GM12878 (cell line): Measurements from ENCODE around the gene TBL1XR1. TPM values are rescaled to one million over a fixed set of nuclear protein-coding genes. Genes with fewer than 3 reads are reported as not detected.

Experiments
- ATAC-seq: fragments of 200-7000 bp; cut with Tn5 transposase; 3 replicates; pipeline ENCODE4 v1.9.1; 2020; ENCODE audit warnings: mild to moderate bottlenecking, moderate library complexity
- BruUV-seq: library from RNA; stranded (reverse); fragments of 400-500 nt; replicated peaks from 2 replicates; lab custom pipeline; 2021; lab: Mats Ljungman, UMichigan
- CTCF ChIA-PET: fragments of 300-600 bp; sonication (Branson Sonifier 250); formaldehyde crosslinking; extraction: SDS; loops from one replicate; lab custom pipeline; 2021; ENCODE audit warnings: inconsistent platforms; lab: Yijun Ruan, JAX
- POLR2A ChIA-PET: fragments of 350-600 bp; formaldehyde crosslinking; extraction: SDS; loops from one replicate; lab custom pipeline; 2021; ENCODE audit warnings: inconsistent platforms; lab: Charles Lee
- RAD21 ChIA-PET: fragments of 300-600 bp; sonication (Branson Sonifier 250); formaldehyde crosslinking; loops from one replicate; lab custom pipeline; 2023; ENCODE audit warnings: antibody characterized with exemption; ENCODE audit not compliant: unreplicated experiment; lab: Charles Lee
- SMC1A ChIA-PET: fragments of 300-600 bp; sonication (Branson Sonifier 250); formaldehyde crosslinking; loops from one replicate; lab custom pipeline; 2023; ENCODE audit not compliant: unreplicated experiment, uncharacterized antibody; lab: Charles Lee
- DNase-seq: peaks from one replicate; pipeline ENCODE4 v3.0.0-alpha.2; 2011; ENCODE audit warnings: low read depth, low spot score
- FAIRE-seq: peaks from 3 replicates; lab custom pipeline; 2011; peaks lifted over from hg19 to GRCh38; lab: Jason Lieb, UNC
- H2AFZ ChIP-seq: 2 replicates; pipeline ENCODE4 v1.6.0; 2011; ENCODE audit warnings: low read depth, low read length, control low read depth; ENCODE audit not compliant: control insufficient read depth
- H3K27ac ChIP-seq: 2 replicates; pipeline ENCODE4 v1.5.1; 2011; ENCODE audit warnings: control low read depth; ENCODE audit not compliant: control insufficient read depth, insufficient read depth
- H3K27me3 ChIP-seq, 2 experiments: replicated peaks in 1 of 2; 2 replicates each; pipeline versions ENCODE4 v1.6.0 to v1.6.1; 2011; ENCODE audit warnings: low read length in 1 of 2; ENCODE audit not compliant: control insufficient read depth in 2 of 2, insufficient read depth in 2 of 2
- H3K36me3 ChIP-seq, 2 experiments: 2 replicates each; pipeline ENCODE4 v1.5.1; 2011; ENCODE audit warnings: low read length in 1 of 2; ENCODE audit not compliant: control insufficient read depth in 2 of 2, insufficient read depth in 2 of 2
- H3K4me1 ChIP-seq: 2 replicates; pipeline ENCODE4 v1.6.1; 2011; ENCODE audit warnings: mild to moderate bottlenecking, low read length, moderate library complexity, mixed read lengths; ENCODE audit not compliant: control insufficient read depth, insufficient read depth
- H3K4me2 ChIP-seq: 2 replicates; pipeline ENCODE4 v1.6.0; 2011; ENCODE audit warnings: control low read depth; ENCODE audit not compliant: control insufficient read depth, insufficient read depth
- H3K4me3 ChIP-seq: fragments of 200-600 bp; sonication (generic); 2 replicates; pipeline ENCODE4 v1.5.1; 2016
- H3K79me2 ChIP-seq: 2 replicates; pipeline ENCODE4 v1.6.0; 2011; ENCODE audit warnings: low read length; ENCODE audit not compliant: control insufficient read depth, insufficient read depth
- H3K9ac ChIP-seq: 2 replicates; pipeline ENCODE4 v1.8.0; 2011; ENCODE audit warnings: low read length, control low read depth, mixed read lengths; ENCODE audit not compliant: control insufficient read depth, insufficient read depth
- H3K9me3 ChIP-seq: replicated peaks from 3 replicates; pipeline ENCODE4 v1.5.1; 2011; ENCODE audit warnings: mild to moderate bottlenecking, low read length; ENCODE audit not compliant: control insufficient read depth, insufficient read depth
- H4K20me1 ChIP-seq: 2 replicates; pipeline ENCODE4 v1.6.0; 2011; ENCODE audit not compliant: control insufficient read depth, insufficient read depth
- EGR1 ChIP-seq, 2 experiments: IDR thresholded peaks; 1 replicate in 1 of 2; 2 replicates in 1 of 2; pipeline ENCODE4 v1.6.1; 2011 to 2012; ENCODE audit warnings: low read depth in 2 of 2, low read length in 2 of 2, borderline replicate concordance in 1 of 2, mild to moderate bottlenecking in 1 of 2, moderate library complexity in 1 of 2
- ETV6 ChIP-seq, 2 experiments: fragments of 450-650 bp in 1 of 2; IDR thresholded peaks in 1 of 2; conservative IDR thresholded peaks in 1 of 2; 2 replicates each; pipeline ENCODE4 v1.6.1; 2014; ENCODE audit warnings: antibody characterized with exemption in 1 of 2, borderline replicate concordance in 1 of 2, low read depth in 1 of 2, mild to moderate bottlenecking in 1 of 2, moderate library complexity in 1 of 2
- HDAC6 ChIP-seq: fragments of 200-600 bp; sonication (generic); IDR thresholded peaks from one replicate; pipeline ENCODE4 v1.8.0; 2017; ENCODE audit warnings: antibody characterized with exemption; ENCODE audit not compliant: unreplicated experiment
- IKZF2 ChIP-seq, 2 experiments: fragments of 450-650 bp; IDR thresholded peaks; 2 replicates each; pipeline ENCODE4 v1.6.1; 2017; ENCODE audit warnings: mild to moderate bottlenecking in 2 of 2, moderate library complexity in 2 of 2
- MEF2A ChIP-seq: IDR thresholded peaks from 2 replicates; pipeline ENCODE4 v1.6.1; 2011; ENCODE audit warnings: low read depth, mild to moderate bottlenecking, low read length, moderate library complexity; ENCODE audit not compliant: insufficient read depth
- NRF1 ChIP-seq: conservative IDR thresholded peaks from 2 replicates; pipeline ENCODE4 v1.6.1; 2011; ENCODE audit warnings: mild to moderate bottlenecking, low read depth, low read length, improper control_type of control experiment
- PRDM15 ChIP-seq: fragments of 450-650 bp; formaldehyde crosslinking; IDR thresholded peaks from 2 replicates; pipeline ENCODE4 v1.4.0; 2020; ENCODE audit warnings: mild to moderate bottlenecking, moderate library complexity
- SIN3A ChIP-seq: IDR thresholded peaks from 2 replicates; pipeline ENCODE4 v1.6.1; 2012; ENCODE audit warnings: low read depth, low read length, improper control_type of control experiment
- SKIL ChIP-seq: fragments of 450-650 bp; IDR thresholded peaks from 2 replicates; pipeline ENCODE4 v1.6.1; 2017; ENCODE audit warnings: mild to moderate bottlenecking, low read depth, inconsistent platforms; ENCODE audit not compliant: poor library complexity, severe bottlenecking
- SP1 ChIP-seq: IDR thresholded peaks from one replicate; pipeline ENCODE4 v1.6.1; 2011; ENCODE audit warnings: low read depth, low read length
- SREBF2 ChIP-seq: IDR thresholded peaks from 2 replicates; pipeline ENCODE4 v1.6.1; 2012; ENCODE audit warnings: mild to moderate bottlenecking, low read length
- TCF12 ChIP-seq: IDR thresholded peaks from 2 replicates; pipeline ENCODE4 v1.6.1; 2011; ENCODE audit warnings: low read depth, mild to moderate bottlenecking, low read length
- ZZZ3 ChIP-seq: IDR thresholded peaks from 2 replicates; pipeline ENCODE4 v1.6.1; 2011; ENCODE audit warnings: low read depth; ENCODE audit not compliant: control insufficient read depth, insufficient read length
- WGBS: methylation state at CpG from one replicate; pipeline ENCODE4 v1.1.6; 2016; ENCODE audit warnings: low lambda C conversion rate; ENCODE audit not compliant: insufficient replicate concordance, insufficient coverage; ENCODE audit errors: missing lambda C conversion rate; 5-methylcytosine and 5-hydroxymethylcytosine counted together
- in situ Hi-C: fragments of 300-500 bp; cut with MboI; formaldehyde crosslinking; loops from 9 replicates; pipeline ENCODE4 v1.14.3; 2018; ENCODE audit warnings: mixed read lengths
- intact Hi-C: fragments of 100-400 bp; cut with micrococcal nuclease; formaldehyde crosslinking; loops from one replicate; pipeline ENCODE4 v1.14.2; 2022; ENCODE audit not compliant: unreplicated experiment
- polyA plus RNA-seq, 11 experiments: library from polyadenylated mRNA; depleted of rRNA in 4 of 11; unstranded in 6 of 11; stranded (reverse) in 5 of 11; fragments of >200 nt; fragmentation: Nextera tagmentation in 4 of 11; fragmentation: Illumina TruSeq in 1 of 11; extraction: Ambion mirVana in 4 of 11; extraction: Trizol in 1 of 11; gene quantifications; 1 replicate in 1 of 11; 2 replicates in 10 of 11; pipeline versions ENCODE4 v1.2.1 to v1.2.3, GENCODE V29; 2011 to 2016; ENCODE audit warnings: inconsistent platforms in 2 of 11, missing spikeins in 2 of 11, low read depth in 1 of 11
- total RNA-seq, 4 experiments: library from RNA; depleted of rRNA in 3 of 4; stranded (reverse); fragments of >200 nt in 3 of 4; fragmentation: Illumina TruSeq in 1 of 4; extraction: Trizol in 1 of 4; gene quantifications; 2 replicates each; pipeline versions ENCODE4 v1.2.1 to v1.2.3, GENCODE V29; 2013 to 2021

TBL1XR1 gene
- total and polyA plus RNA-seq, 10 of the 15 experiments (the other 5 are each of a cell fraction or from before 2014, with no cell fraction given): 13.0 to 115 (median 60.4) TPM

DNA sequence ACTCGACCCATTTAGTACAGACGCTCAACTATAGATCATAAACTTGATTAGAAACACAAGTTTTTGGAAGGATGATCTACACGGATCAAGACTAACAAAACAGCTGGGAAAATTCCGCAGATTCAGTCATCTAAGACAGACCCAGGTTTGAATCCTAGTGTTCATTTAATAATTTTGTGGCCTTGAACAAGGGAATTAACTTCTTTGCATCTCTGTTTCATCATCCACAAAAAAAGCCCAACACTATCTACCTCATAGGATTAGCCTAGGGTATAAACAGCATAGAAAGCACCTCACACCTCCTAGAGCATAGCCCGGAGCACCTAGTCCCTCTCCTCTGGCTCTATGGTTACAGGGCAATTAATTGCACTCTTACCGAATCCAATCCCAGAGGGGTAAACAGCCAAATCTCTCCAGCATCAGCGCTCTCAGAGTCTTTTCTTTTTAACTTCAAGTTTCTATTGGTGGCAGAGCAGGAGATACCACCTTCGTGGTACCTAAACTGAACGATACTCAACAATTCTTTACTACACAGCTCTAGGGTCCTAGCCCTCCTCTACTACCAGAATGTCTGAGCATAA is 3.5 kb downstream of the TBL1XR1 start:
- no peaks in the 10 kb centered on the region for H4K20me1 ChIP-seq
- in situ Hi-C loops: no loop called here
- ChIA-PET CTCF (interaction anchor here (1.1 to 4.0 kb wide), 3 partner anchors 48 to 167 kb away, joined by 3 to 13 read pairs (median 3); no protein-coding TSS in a partner anchor), POLR2A (no interaction called here), SMC1A (interaction anchor here (0.9 to 4.3 kb wide), 15 partner anchors 9 to 220 kb away, joined by 3 to 21 read pairs (median 5); no protein-coding TSS in a partner anchor), RAD21 (interaction anchor here (0.7 to 2.8 kb wide), 4 partner anchors 47 to 253 kb away, joined by 3 to 20 read pairs (median 4); no protein-coding TSS in a partner anchor)
- no peaks in the 10 kb centered on the region for H3K36me3 ChIP-seq
- no peak for DNase-seq
- no peak for FAIRE-seq
- WGBS: 68% methylated on average over 9 of the region's 9 CpGs
- H3K9me3 ChIP-seq: no peaks in the 10 kb centered on the region
- ATAC-seq: no peak
- H3K4me2 ChIP-seq: peak overlapping the region; percentile 63
- peaks cover 7% of the 10 kb centered on the region for H3K4me1 ChIP-seq
- H3K27ac ChIP-seq: peak overlapping the region; percentile 15; the same call in 1 of the 2 replicates
- 0 out of 2 replicates have a peak overlapping the region, but pooled peaks have one; percentile 94 for H3K9ac ChIP-seq
- no peak overlapping the region for H2AFZ ChIP-seq
- peak overlapping the region; percentile 99; the same call in 1 of the 2 replicates for H3K4me3 ChIP-seq
- peaks cover 72% of the 10 kb centered on the region for H3K79me2 ChIP-seq
- no TSS peak for BruUV-seq
- H3K27me3 ChIP-seq: no peaks in the 10 kb centered on the region
- intact Hi-C loops: loop anchor here (5.0 kb wide), 1 partner anchor 584 kb away; no protein-coding TSS in a partner anchor
- TF ChIP-seq SP1: no peak
- no peak for TF ChIP-seq SREBF2
- TF ChIP-seq PRDM15 (CRISPR knock-in tag): no peak
- no peak for TF ChIP-seq EGR1 (IDR thresholded peaks at IDR 0.05; ENCODE audit: borderline replicate concordance in 1 of 2, low read depth in 2 of 2, low read length in 2 of 2)
- TF ChIP-seq SIN3A: no peak
- TF ChIP-seq IKZF2 (IDR thresholded peaks at IDR 0.05): no peak
- TF ChIP-seq NRF1: no peak
- no peak for TF ChIP-seq ETV6 (conservative IDR thresholded peaks at IDR 0.05 in 1 of 2, IDR thresholded peaks at IDR 0.05 in 1 of 2; ENCODE audit: borderline replicate concordance in 1 of 2, low read depth in 1 of 2)
- TF ChIP-seq SKIL: no peak
- TF ChIP-seq MEF2A: no peak
- TF ChIP-seq ZZZ3: no peak
- no peak for TF ChIP-seq HDAC6
- TF ChIP-seq TCF12: no peak
